PC-3 (cell line): ENCODE data around the gene OTUB1.
"Not testable (repeated sequence)": the region's sequence is repeated elsewhere in the genome, so short reads cannot be mapped to it uniquely, and the experiment has no call there.

Source experiments
- CTCF ChIP-seq: fragments of 300-600 bp; sonication (generic); conservative IDR thresholded peaks from 2 replicates; pipeline ENCODE4 v1.5.1; 2017; ENCODE audit warnings: antibody characterized with exemption, low read depth, mild to moderate bottlenecking, low read length
- EZH2 ChIP-seq: fragments of 300-600 bp; sonication (generic); IDR thresholded peaks from one replicate; pipeline ENCODE4 v1.6.1; 2017; ENCODE audit warnings: antibody characterized with exemption, mild to moderate bottlenecking, low read length; ENCODE audit not compliant: unreplicated experiment

GRCh38 chr11:63973912-63974258, 12.4 kb upstream of the OTUB1 start:
- TF ChIP-seq CTCF, EZH2: not testable (repeated sequence)
